GM19397 (cell line): Measurements from ENCODE around the gene ATOSB.

ENCODE experiments used
- ATAC-seq: cut with Tn5 transposase; IDR thresholded peaks from one replicate; pipeline ENCODE4 v1.9.1; 2021; ENCODE audit warnings: mild to moderate bottlenecking, moderate library complexity; ENCODE audit not compliant: unreplicated experiment

The ATOSB gene

GRCh38 chr9:35096035-35096849 lies 19.4 kb downstream of the ATOSB start, which contains the start of gene PIGO:
PIGO (minus strand) TSS chr9:35096591; CDS start chr9:35095565, 1,026 bp downstream.
- peak; percentile 87 for ATAC-seq

GRCh38 chr9:35091536-35091935 lies 24.1 kb downstream of the ATOSB start:
- ATAC-seq: no peak

GRCh38 chr9:35089434-35089833 lies 26.2 kb downstream of the ATOSB start:
- no peak for ATAC-seq

GRCh38 chr9:35085078-35085477 lies 30.6 kb downstream of the ATOSB start:
- no peak for ATAC-seq

- ATAC-seq: peak; percentile 88
Observed at GRCh38 chr9:35079426-35080341, 36.0 kb downstream of the ATOSB start, which contains the start of gene FANCG. FANCG (minus strand) TSS chr9:35079942; CDS start chr9:35079524, 418 bp downstream.

GRCh38 chr9:35079041-35079425 lies 36.6 kb downstream of the ATOSB start:
- ATAC-seq: no peak

- no peak for ATAC-seq
Observed at GRCh38 chr9:35078066-35078465, 37.6 kb downstream of the ATOSB start.

- no peak for ATAC-seq
Observed at GRCh38 chr9:35076848-35077247, 38.8 kb downstream of the ATOSB start.

GRCh38 chr9:35075358-35075757 lies 40.3 kb downstream of the ATOSB start:
- ATAC-seq: no peak

GRCh38 chr9:35074791-35075190 lies 40.9 kb downstream of the ATOSB start:
- ATAC-seq: no peak

GRCh38 chr9:35074141-35074540 lies 41.5 kb downstream of the ATOSB start:
- no peak for ATAC-seq

- no peak for ATAC-seq
Observed at GRCh38 chr9:35073279-35073612, 42.4 kb downstream of the ATOSB start.

GRCh38 chr9:35072461-35073278 lies 43.0 kb downstream of the ATOSB start, which contains the start of gene VCP:
VCP (minus strand) TSS chr9:35072625; CDS start chr9:35072353, 272 bp downstream.
- ATAC-seq: peak; percentile 82

GRCh38 chr9:35071814-35072460 lies 43.7 kb downstream of the ATOSB start:
- ATAC-seq: peak; percentile 60

GRCh38 chr9:35070823-35071813 lies 44.5 kb downstream of the ATOSB start:
- ATAC-seq: no peak

- ATAC-seq: no peak
Observed at GRCh38 chr9:35069020-35069419, 46.6 kb downstream of the ATOSB start.

GRCh38 chr9:35067056-35067455 lies 48.6 kb downstream of the ATOSB start:
- no peak for ATAC-seq

- ATAC-seq: no peak
Observed at GRCh38 chr9:35060548-35061207, 55.0 kb downstream of the ATOSB start.

GRCh38 chr9:35059438-35059837 lies 56.2 kb downstream of the ATOSB start:
- ATAC-seq: no peak
